ENCODE measurements around the gene LHFPL5. TPM values are rescaled to one million over a fixed set of nuclear protein-coding genes. Genes with fewer than 3 reads are reported as not detected.

Gene LHFPL5
- total and polyA plus RNA-seq, 2 of the 13 experiments (the other 11 are each of a cell fraction or from before 2014, with no cell fraction given): 0.03 TPM; not detected in 1

GRCh38 chr6:35786810-35787209 lies 18.3 kb upstream of the LHFPL5 start:
- 0 out of 2 replicates have a peak, but pooled peaks have one; percentile 3 for TF ChIP-seq MAX (IDR thresholded peaks at IDR 0.05)
- TF ChIP-seq ZNF512B (CRISPR knock-in tag; IDR thresholded peaks at IDR 0.05; ENCODE audit: borderline replicate concordance): no peak
- no peaks in the 10 kb centered on the region for H3K9me3 ChIP-seq (ENCODE audit: low read length)
- ChIA-PET CTCF (ENCODE audit: low intra/inter-chr PET ratio, low total read pairs) (no interaction called here), POLR2A (interaction anchor here (0.5 kb wide), 1 partner anchor 272 kb away, joined by 3 read pairs; no protein-coding TSS in a partner anchor)
- in situ Hi-C loops (cut with HindIII; ENCODE audit: extremely low pct_ligation_motif_present, low pct_unique_long_range_greater_than_20kb) (no loop called here), intact Hi-C loops (cut with micrococcal nuclease; ENCODE audit: unreplicated experiment) (no loop called here)
- no peak overlapping the region for H2AFZ ChIP-seq (ENCODE audit: low read length)
- no peak overlapping the region for H3K4me2 ChIP-seq (ENCODE audit: low read depth, low read length)
- FAIRE-seq: no peak
- H3K9ac ChIP-seq (ENCODE audit: insufficient read depth, low read depth, low read length): no peak overlapping the region
- 68% methylated on average over 25 of the region's 25 CpGs for WGBS (ENCODE audit: low lambda C conversion rate)
- no peak for DNase-seq (ENCODE audit: low spot score)
- no peaks in the 10 kb centered on the region for H4K20me1 ChIP-seq (ENCODE audit: insufficient read depth, low read length)
- no peak overlapping the region for H3K27ac ChIP-seq (ENCODE audit: extremely low read length, insufficient read depth, low read length)
- H3K27me3 ChIP-seq (ENCODE audit: control insufficient read depth in 1 of 2, insufficient read depth in 2 of 2, low read length in 2 of 2): 0 out of 5 replicates have a peak, but pooled peaks cover 0 to 15% of the 10 kb centered on the region in 2 experiments
- H3K4me1 ChIP-seq (ENCODE audit: insufficient read depth, low read length): peaks cover 18% of the 10 kb centered on the region
- no TSS peak for BruUV-seq (replicated peaks)
- no peak overlapping the region for H3K4me3 ChIP-seq (replicated peaks in 1 of 3; ENCODE audit: insufficient read depth in 1 of 3, low read depth in 2 of 3, low read length in 3 of 3)
- no peaks in the 10 kb centered on the region for H3K79me2 ChIP-seq (ENCODE audit: insufficient read depth, low read length)
- ATAC-seq: no peak
- H3K36me3 ChIP-seq (replicated peaks in 1 of 2; ENCODE audit: control insufficient read depth in 1 of 2, insufficient read depth in 2 of 2, low read length in 2 of 2): no peaks in the 10 kb centered on the region
